Measurements from ENCODE around the gene SOX5.

Gene SOX5

GRCh38 chr12:23626791-23627190, 322.7 kb downstream of the SOX5 start:
- Histone ChIP-seq H3K79me1 (ENCODE audit: low read length) (no peaks in the 10 kb centered on the region), H3K18ac (ENCODE audit: low read length) (no peak overlapping the region), H3K27me3 (ENCODE audit: insufficient read depth, low read length) (no peaks in the 10 kb centered on the region), H3K14ac (ENCODE audit: low read length) (no peak overlapping the region), H4K8ac (ENCODE audit: low read depth, low read length) (no peak overlapping the region), H4K12ac (ENCODE audit: low read depth, low read length) (no peak overlapping the region), H2BK5ac (ENCODE audit: low read depth, low read length, poor library complexity) (no peak overlapping the region), H4K91ac (ENCODE audit: low read depth, low read length) (no peak overlapping the region), H3K4me2 (ENCODE audit: low read length) (no peak overlapping the region), H2BK12ac (ENCODE audit: low read length) (no peak overlapping the region), H3K36me3 (ENCODE audit: control insufficient read depth in 1 of 2, insufficient read depth in 2 of 2, low read length in 2 of 2) (no peaks in the 10 kb centered on the region), H3K4me3 (ENCODE audit: low read depth, low read length) (no peak overlapping the region), H3K23ac (ENCODE audit: low read length) (no peak overlapping the region), H2AFZ (ENCODE audit: insufficient read depth, low read length, poor library complexity) (no peak overlapping the region), H3K9ac (ENCODE audit: low read length) (no peak overlapping the region), H3K4ac (ENCODE audit: low read depth, low read length) (no peak overlapping the region), H3K79me2 (ENCODE audit: control insufficient read depth, insufficient read depth, low read length, poor library complexity) (no peaks in the 10 kb centered on the region), H2BK120ac (ENCODE audit: insufficient read depth, low read length, poor library complexity) (no peak overlapping the region), H2AK5ac (ENCODE audit: low read length) (no peak overlapping the region), H3K27ac (ENCODE audit: low read depth, low read length) (no peak overlapping the region), H3K4me1 (ENCODE audit: control insufficient read depth in 1 of 2, insufficient read depth in 2 of 2, low read length in 2 of 2) (no peaks in the 10 kb centered on the region), H3K9me3 (ENCODE audit: insufficient read depth, low read depth, low read length) (no peaks in the 10 kb centered on the region)
- WGBS (ENCODE audit: extremely low coverage, insufficient coverage, insufficient read length): no CpG with 5 or more reads among the region's 3 CpGs
- DNase-seq: no peak

DNA sequence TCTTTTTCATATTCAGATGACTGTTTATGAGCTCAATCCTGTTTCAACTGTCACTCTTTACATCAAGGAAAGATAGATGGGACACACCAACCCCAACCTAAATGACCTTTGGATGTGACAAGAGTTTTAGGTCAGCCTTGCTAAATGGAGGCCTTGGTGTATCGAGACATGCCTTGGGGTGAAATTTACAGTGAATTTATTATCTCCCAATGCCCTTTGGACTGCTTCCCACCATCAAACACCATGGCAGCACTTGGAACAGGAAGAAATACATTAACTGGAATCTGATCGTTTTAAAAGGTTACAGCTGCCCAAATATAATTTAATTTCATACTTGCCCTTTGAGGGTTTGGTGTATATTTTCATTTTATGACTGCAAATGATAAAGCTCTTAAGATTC, 327.6 kb downstream of the SOX5 start:
- no peak overlapping the region for H3K18ac ChIP-seq (ENCODE audit: low read length)
- H4K91ac ChIP-seq (ENCODE audit: low read depth, low read length): no peak overlapping the region
- H3K23ac ChIP-seq (ENCODE audit: low read length): no peak overlapping the region
- H2AK5ac ChIP-seq (ENCODE audit: low read length): no peak overlapping the region
- no peaks in the 10 kb centered on the region for H3K79me1 ChIP-seq (ENCODE audit: low read length)
- no peak overlapping the region for H2BK120ac ChIP-seq (ENCODE audit: insufficient read depth, low read length, poor library complexity)
- H3K27me3 ChIP-seq (ENCODE audit: insufficient read depth, low read length): no peaks in the 10 kb centered on the region
- no peak overlapping the region for H2BK5ac ChIP-seq (ENCODE audit: low read depth, low read length, poor library complexity)
- no peaks in the 10 kb centered on the region for H3K79me2 ChIP-seq (ENCODE audit: control insufficient read depth, insufficient read depth, low read length, poor library complexity)
- H3K4me3 ChIP-seq (ENCODE audit: low read depth, low read length): no peak overlapping the region
- no peak overlapping the region for H3K27ac ChIP-seq (ENCODE audit: low read depth, low read length)
- no peak overlapping the region for H2BK12ac ChIP-seq (ENCODE audit: low read length)
- no peak overlapping the region for H3K4me2 ChIP-seq (ENCODE audit: low read length)
- DNase-seq: no peak
- H3K36me3 ChIP-seq (ENCODE audit: control insufficient read depth in 1 of 2, insufficient read depth in 2 of 2, low read length in 2 of 2): no peaks in the 10 kb centered on the region
- no peak overlapping the region for H3K4ac ChIP-seq (ENCODE audit: low read depth, low read length)
- no peak overlapping the region for H2AFZ ChIP-seq (ENCODE audit: insufficient read depth, low read length, poor library complexity)
- H4K12ac ChIP-seq (ENCODE audit: low read depth, low read length): no peak overlapping the region
- no peaks in the 10 kb centered on the region for H3K4me1 ChIP-seq (ENCODE audit: control insufficient read depth in 1 of 2, insufficient read depth in 2 of 2, low read length in 2 of 2)
- no peaks in the 10 kb centered on the region for H3K9me3 ChIP-seq (ENCODE audit: insufficient read depth, low read depth, low read length)
- no peak overlapping the region for H3K9ac ChIP-seq (ENCODE audit: low read length)
- WGBS (ENCODE audit: extremely low coverage, insufficient coverage, insufficient read length): no CpG with 5 or more reads among the region's 2 CpGs
- no peak overlapping the region for H4K8ac ChIP-seq (ENCODE audit: low read depth, low read length)
- no peak overlapping the region for H3K14ac ChIP-seq (ENCODE audit: low read length)

DNA sequence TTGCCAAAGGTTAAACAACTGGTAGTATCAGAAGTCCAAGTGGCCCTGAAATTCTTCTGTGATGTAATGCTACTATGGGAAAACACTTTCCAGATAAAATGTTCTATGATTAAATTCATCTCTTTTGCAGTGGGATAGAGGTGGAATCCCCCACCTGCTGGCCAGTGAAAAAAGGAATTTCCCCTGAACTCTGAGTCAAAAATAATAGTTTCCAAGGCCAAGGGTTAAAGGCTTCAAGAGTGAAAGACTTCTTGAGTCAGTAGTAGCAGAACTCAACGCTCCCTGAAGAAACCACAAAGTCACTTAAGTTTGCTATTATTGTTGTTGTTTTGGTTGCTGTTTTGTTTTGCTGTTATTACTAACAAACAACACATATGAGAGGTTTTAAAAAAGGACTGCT, 330.8 kb downstream of the SOX5 start:
- no peaks in the 10 kb centered on the region for H3K79me2 ChIP-seq (ENCODE audit: control insufficient read depth, insufficient read depth, low read length, poor library complexity)
- H3K18ac ChIP-seq (ENCODE audit: low read length): no peak overlapping the region
- H2BK5ac ChIP-seq (ENCODE audit: low read depth, low read length, poor library complexity): no peak overlapping the region
- H3K4me1 ChIP-seq (ENCODE audit: control insufficient read depth in 1 of 2, insufficient read depth in 2 of 2, low read length in 2 of 2): no peaks in the 10 kb centered on the region
- no peak overlapping the region for H4K8ac ChIP-seq (ENCODE audit: low read depth, low read length)
- H3K9ac ChIP-seq (ENCODE audit: low read length): no peak overlapping the region
- DNase-seq: no peak
- H3K4ac ChIP-seq (ENCODE audit: low read depth, low read length): no peak overlapping the region
- H2AFZ ChIP-seq (ENCODE audit: insufficient read depth, low read length, poor library complexity): no peak overlapping the region
- H4K91ac ChIP-seq (ENCODE audit: low read depth, low read length): no peak overlapping the region
- no peak overlapping the region for H3K4me3 ChIP-seq (ENCODE audit: low read depth, low read length)
- H3K23ac ChIP-seq (ENCODE audit: low read length): no peak overlapping the region
- no peak overlapping the region for H2BK12ac ChIP-seq (ENCODE audit: low read length)
- no peak overlapping the region for H4K12ac ChIP-seq (ENCODE audit: low read depth, low read length)
- no peaks in the 10 kb centered on the region for H3K9me3 ChIP-seq (ENCODE audit: insufficient read depth, low read depth, low read length)
- no peaks in the 10 kb centered on the region for H3K27me3 ChIP-seq (ENCODE audit: insufficient read depth, low read length)
- no peak overlapping the region for H2AK5ac ChIP-seq (ENCODE audit: low read length)
- H3K14ac ChIP-seq (ENCODE audit: low read length): no peak overlapping the region
- H3K79me1 ChIP-seq (ENCODE audit: low read length): no peaks in the 10 kb centered on the region
- no peak overlapping the region for H2BK120ac ChIP-seq (ENCODE audit: insufficient read depth, low read length, poor library complexity)
- H3K4me2 ChIP-seq (ENCODE audit: low read length): no peak overlapping the region
- H3K27ac ChIP-seq (ENCODE audit: low read depth, low read length): no peak overlapping the region
- WGBS (ENCODE audit: extremely low coverage, insufficient coverage, insufficient read length): no CpG with 5 or more reads among the region's 1 CpG
- no peaks in the 10 kb centered on the region for H3K36me3 ChIP-seq (ENCODE audit: control insufficient read depth in 1 of 2, insufficient read depth in 2 of 2, low read length in 2 of 2)

GRCh38 chr12:23617749-23618148, 331.7 kb downstream of the SOX5 start:
- H3K9me3 ChIP-seq (ENCODE audit: insufficient read depth, low read depth, low read length): no peaks in the 10 kb centered on the region
- H3K36me3 ChIP-seq (ENCODE audit: control insufficient read depth in 1 of 2, insufficient read depth in 2 of 2, low read length in 2 of 2): no peaks in the 10 kb centered on the region
- no peak for DNase-seq
- H3K79me1 ChIP-seq (ENCODE audit: low read length): no peaks in the 10 kb centered on the region
- H3K4ac ChIP-seq (ENCODE audit: low read depth, low read length): no peak overlapping the region
- H4K91ac ChIP-seq (ENCODE audit: low read depth, low read length): no peak overlapping the region
- no peak overlapping the region for H2AK5ac ChIP-seq (ENCODE audit: low read length)
- no peak overlapping the region for H3K27ac ChIP-seq (ENCODE audit: low read depth, low read length)
- no peak overlapping the region for H2AFZ ChIP-seq (ENCODE audit: insufficient read depth, low read length, poor library complexity)
- no peak overlapping the region for H3K4me2 ChIP-seq (ENCODE audit: low read length)
- H2BK120ac ChIP-seq (ENCODE audit: insufficient read depth, low read length, poor library complexity): no peak overlapping the region
- H3K23ac ChIP-seq (ENCODE audit: low read length): no peak overlapping the region
- no peak overlapping the region for H3K18ac ChIP-seq (ENCODE audit: low read length)
- no peak overlapping the region for H4K8ac ChIP-seq (ENCODE audit: low read depth, low read length)
- no peaks in the 10 kb centered on the region for H3K27me3 ChIP-seq (ENCODE audit: insufficient read depth, low read length)
- no peaks in the 10 kb centered on the region for H3K79me2 ChIP-seq (ENCODE audit: control insufficient read depth, insufficient read depth, low read length, poor library complexity)
- H3K4me3 ChIP-seq (ENCODE audit: low read depth, low read length): no peak overlapping the region
- H3K9ac ChIP-seq (ENCODE audit: low read length): no peak overlapping the region
- H2BK5ac ChIP-seq (ENCODE audit: low read depth, low read length, poor library complexity): no peak overlapping the region
- no CpG with 5 or more reads among the region's 5 CpGs for WGBS (ENCODE audit: extremely low coverage, insufficient coverage, insufficient read length)
- H3K14ac ChIP-seq (ENCODE audit: low read length): no peak overlapping the region
- no peak overlapping the region for H4K12ac ChIP-seq (ENCODE audit: low read depth, low read length)
- H3K4me1 ChIP-seq (ENCODE audit: control insufficient read depth in 1 of 2, insufficient read depth in 2 of 2, low read length in 2 of 2): no peaks in the 10 kb centered on the region
- H2BK12ac ChIP-seq (ENCODE audit: low read length): no peak overlapping the region
